COLO668 (cell line): ENCODE results near the gene PREP.
"Not testable (repeated sequence)": the region's sequence is repeated elsewhere in the genome, so short reads cannot be mapped to it uniquely, and the experiment has no call there.

Experiments
- DNase-seq: peaks from one replicate; lab custom pipeline; 2025; ENCODE audit not compliant: unreplicated experiment; lab: John Stamatoyannopoulos, UW

The PREP gene

DNA sequence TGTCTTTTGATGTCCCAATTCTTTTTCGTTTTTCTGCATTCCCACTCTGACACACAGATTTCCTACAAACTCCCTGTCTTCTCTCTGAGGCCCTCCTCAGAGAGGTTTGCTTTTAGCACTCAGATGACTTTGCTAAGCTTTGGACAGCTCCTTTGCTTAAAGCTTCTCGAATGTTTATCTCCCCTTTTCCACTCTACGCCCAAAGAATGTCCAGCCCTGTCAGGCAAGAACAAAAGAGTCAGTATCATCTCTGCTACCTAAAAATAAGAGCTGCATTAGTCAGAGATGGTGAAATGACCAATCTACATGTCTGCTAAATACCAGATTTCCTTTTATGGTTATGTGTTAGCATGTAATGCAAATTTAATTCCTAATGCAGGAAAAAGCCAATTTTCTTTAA, 56.8 kb downstream of the PREP start:
- no peak for DNase-seq

DNA sequence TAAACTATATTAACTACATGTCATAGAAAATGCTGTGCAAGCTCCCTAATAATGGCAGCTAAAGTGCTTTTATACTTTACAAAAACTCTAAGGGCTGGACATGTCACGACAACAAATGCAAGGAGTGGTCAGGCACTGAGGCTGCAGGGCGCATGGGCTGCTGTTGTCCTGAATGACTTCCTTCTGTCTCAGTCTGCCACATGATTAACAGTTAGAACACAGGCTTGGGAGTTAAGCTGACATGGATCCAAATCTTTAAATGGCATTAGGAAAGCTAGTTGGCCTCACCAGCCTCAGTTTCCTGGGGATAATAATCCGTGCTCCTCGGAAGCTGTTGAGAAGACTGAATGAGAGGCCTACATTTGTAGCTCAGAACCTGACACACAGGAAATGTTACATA, 57.4 kb downstream of the PREP start:
- DNase-seq, result no peak

DNA sequence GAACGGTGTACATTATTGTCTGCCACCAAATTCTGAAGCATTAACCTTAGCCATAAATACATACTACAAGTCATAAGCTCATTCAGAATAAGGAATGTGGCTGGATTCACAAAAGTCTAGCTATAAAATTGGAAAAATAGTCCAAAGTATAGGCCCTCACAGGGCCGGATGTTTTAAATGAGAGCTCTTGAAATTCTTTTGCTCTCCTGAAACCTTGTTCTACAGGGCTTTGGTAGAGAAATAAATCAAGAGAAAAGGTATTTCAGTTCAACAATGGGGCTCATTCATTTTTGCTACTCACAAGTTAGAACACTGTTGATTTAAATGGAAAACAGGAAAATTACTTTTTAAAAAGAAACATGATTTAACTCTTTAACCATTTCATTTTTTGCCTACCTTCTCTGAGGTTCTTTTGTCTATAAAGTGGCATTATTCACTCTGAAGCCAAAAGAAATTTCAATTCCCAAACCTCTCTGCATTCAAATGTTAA, 58.0 kb downstream of the PREP start:
- DNase-seq, result no peak

DNA sequence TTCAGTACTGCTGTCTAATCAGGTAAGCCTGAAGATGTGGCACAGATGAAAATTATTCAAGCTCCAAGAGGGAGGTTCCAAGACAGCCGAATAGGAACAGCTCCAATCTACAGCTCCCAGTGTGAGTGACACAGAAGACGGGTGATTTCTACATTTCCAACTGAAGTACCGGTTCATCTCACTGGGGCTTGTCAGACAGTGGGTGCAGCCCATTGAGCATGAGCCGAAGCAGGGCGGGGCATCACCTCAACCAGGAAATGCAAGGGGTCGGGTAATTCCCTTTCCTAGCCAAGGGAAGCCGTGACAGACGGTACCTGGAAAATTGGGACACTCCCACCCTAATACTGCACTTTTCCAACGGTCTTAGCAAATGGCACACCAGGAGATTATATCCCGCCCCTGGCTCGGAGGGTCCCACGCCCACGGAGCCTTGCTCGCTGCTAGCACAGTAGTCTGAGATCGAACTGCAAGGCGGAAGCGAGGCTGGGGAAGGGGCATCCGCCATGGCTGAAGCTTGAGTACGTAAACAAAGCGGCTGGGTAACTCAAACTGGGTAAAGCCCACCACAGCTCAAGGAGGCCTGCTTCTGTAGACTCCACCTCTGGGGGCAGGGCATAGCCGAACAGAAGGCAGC, 64.4 kb downstream of the PREP start:
- DNase-seq, result not testable (repeated sequence)

DNA sequence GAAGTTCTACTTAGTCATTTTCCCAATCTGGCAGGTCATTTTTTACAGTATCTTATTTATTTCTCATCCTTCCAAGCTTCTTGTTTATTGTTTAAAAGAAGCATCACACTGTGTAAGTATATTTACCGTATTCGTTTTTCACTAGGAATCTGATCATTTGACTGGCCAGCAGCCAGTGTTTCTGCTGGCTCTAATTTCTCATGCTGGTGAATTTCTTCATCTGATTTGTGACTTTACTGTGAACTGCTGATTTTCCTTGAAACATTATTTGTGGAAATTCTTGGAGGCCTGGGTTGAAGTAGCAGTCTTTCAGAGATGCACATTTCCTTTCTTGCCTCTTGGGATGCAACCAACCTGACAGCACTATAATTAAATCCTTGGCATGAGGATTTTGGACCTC, 65.9 kb downstream of the PREP start:
- DNase-seq, result no peak

DNA sequence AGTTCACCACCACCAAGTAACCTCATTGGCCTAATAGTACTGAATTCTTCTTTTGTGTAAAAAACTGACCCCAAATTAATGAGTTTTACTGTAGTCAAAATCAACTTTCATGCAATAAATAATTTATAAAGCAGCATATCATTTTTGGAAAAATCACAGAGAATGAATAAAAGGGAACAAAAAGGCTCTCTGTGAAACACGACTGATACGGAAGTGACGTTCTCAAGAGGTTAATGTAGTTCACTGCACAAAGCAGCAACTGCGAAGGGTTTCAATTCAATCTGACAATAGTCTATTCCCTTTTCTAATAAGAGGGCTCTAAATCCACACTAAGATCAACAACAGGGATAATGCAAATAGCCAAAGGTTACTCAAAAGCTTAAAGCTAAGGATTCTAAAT, 70.3 kb downstream of the PREP start:
- DNase-seq, result no peak

DNA sequence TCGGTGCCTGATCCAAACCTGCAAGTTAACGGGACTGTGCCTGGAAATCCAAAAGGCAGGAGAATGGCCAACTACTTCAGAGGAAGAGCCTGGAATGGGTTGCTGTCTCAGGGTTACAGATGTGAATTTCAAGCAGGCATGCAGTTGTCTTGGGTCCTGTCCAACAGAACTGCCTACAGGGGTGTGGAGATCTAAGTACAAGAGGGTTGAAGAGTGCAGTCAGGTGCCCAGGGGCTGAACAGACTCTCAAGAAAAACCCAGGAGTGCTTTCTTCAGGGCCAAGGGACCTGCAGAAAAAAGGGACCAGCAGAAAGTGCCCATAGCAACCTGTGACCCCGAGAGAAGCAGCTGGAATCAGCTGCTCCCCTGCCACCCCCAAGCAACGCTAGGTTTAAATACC, 71.0 kb downstream of the PREP start:
- no peak for DNase-seq

DNA sequence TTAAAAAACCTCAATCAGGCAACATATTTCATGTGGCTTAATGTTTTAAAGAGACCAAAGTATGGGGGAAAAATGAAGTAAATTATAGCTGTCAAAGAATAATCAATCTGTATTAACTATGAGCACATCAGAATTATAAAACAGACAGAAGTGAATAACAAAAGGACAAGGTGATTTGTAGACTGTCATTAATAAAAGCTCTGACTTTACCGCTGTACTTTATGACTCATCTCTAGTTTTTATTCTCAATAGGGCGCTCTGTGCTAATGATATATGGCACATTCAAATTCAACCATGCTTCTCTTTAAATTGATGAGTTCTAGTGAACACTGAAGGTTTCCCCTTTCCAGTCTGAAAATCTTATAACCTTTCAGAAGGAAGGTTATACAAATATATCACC, 72.0 kb downstream of the PREP start:
- DNase-seq, result no peak

DNA sequence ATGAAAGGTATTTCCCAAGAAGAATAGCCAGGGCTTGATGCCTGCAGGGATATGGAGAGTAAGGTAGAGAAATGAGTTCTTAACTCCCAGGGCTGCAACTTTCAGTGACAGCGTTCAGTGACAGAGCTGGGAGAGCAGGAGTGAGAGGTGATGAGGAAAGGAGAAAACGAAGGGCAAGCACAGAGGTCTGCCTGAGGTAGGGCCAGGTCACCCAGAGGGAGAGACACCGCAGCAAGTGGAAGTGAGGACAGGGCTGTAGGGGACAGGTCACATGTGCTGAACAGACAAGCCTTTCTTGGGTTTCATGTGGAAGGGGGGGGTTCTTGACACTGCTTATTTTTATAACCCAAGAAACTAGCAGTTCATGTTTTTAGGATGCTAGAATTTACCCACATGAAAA, 72.5 kb downstream of the PREP start:
- DNase-seq, result no peak

DNA sequence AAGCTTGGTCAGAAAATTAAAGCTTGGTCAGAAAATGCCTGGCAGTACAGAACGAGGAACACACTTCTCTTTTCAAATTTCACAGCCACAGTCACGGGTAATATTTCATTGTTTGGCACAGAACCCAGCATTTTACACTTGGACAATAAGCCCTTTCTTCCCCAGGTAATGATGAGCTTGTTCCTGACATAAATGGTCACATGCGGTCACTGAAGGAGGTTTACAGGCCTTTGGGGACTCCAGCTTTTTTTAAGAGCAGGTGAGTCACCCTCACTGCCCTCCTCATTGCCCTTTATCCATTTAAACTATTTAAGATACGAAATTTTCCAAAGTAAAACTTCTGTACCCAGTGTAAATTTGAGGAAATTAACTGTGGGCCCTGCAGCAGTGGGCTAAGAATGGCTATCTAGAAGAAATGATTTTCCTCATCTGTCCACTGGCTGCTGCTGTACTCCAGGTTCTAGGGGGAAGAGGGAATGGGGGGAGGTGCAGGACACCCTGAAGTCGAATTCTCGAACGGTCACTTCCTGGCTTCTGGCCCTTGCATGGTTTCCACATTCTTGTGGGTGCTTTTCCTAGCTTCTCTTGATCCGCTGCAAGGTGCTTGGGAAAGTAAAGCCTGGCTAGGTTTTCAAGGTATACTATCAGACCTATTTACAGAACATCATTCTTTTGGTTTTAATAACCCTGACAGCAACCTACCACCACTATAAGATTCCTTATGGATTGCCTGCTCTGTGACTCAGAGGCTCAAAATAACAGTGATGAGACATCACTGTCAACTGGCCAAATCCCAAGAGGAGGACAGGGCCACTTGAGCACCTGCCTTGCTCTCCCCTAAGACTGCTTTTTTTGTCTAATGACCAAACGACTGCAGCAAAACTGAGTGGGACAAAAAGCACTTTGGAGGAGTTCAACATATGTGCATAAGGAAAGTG, 75.8 kb downstream of the PREP start:
- DNase-seq, result peak; percentile 14

DNA sequence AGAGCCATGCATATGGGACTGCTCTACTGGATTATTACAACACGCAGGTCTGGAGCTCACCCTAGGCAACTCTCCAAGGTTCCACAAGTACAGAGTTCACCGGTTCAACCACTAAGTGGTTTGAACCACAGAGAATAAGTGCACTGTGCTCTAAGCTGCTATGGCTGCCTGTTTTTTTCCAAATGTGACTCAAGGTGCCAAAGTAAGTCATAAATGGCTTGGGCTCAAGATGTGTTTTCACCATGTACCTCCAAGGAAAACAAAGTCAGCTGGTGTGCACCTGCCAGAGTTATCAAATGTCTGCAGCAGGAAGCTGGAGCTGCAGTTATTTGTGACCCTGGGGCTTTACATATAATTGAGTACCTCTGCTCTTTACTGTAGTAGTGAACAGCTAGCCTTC, 76.7 kb downstream of the PREP start:
- DNase-seq, result peak; percentile 49

DNA sequence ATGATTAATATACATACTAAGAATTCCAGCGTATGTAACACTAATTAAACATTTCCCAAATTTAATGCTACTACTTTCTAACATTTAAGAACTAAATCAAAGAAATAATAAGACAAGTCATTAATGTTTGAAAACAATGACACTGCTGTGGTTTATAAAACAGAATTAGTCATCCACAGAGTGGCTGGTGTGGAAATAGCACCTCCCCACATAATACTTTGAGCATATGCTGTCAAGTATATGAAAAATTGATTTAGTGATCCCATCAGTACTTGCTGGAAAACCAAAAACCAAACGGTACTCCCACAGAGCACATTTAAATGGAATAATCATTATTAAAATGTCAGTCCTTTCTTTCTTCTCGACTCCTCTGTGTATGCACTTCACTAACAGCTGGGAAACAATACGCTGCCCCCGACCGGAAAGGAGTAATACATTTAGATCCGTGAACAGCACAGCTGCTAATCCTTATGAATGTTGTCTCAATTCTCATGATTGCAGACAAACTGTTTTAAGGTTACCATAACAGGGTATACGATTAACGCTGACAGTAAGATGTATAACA, 78.4 kb downstream of the PREP start:
- DNase-seq, result peak; percentile 1

DNA sequence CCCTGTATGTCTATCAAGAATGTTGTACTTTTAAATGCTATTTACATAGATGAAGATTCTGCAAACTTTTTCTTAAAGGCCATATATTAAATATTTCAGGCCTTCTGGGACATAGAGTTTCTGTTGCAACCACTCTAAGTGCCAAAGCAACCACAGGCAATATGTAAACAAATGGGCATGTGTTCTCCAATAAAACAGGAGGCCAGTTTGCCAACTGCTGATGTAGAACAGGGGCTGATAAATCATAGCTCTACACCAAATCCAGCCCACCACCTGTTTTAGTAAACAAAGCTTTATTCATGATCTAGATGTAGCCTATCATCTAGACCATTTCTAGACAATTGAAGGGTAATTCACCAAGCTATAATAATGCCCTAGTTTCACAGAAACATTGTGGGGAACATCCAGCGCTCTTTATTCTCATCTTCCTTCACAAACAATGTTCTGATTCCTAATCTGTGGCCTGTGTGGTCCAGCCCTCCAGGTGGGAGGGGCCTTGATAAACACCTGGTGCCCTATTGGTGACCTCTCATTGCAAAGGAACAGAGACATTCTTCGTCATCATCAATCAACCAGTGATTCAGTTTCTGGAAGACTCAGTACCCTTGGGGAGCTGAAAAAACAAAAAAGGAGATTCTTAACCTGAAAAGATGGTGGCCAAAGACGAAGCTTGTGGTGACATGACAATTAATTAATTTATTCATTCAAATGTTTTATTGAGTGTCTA, 80.2 kb downstream of the PREP start:
- peak; percentile 14 for DNase-seq

DNA sequence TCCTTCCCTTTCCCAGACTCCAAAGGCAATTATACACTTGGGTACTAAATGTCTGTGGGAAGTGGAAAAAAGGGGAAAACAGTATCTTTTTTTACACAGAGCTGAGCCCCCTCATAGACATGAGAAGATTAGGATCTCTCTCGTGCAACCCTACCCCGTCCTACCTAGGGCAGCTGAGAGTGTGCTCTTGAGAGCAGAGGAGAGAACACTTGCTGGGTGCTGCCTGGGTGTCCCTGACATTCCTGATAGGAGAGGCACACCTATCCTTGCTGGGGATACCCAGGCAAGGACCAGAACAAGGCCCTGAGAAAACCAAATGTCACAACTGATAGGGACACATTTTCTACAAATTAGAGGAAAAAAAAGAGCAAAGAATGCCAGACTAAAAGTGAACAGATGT, 81.2 kb downstream of the PREP start:
- no peak for DNase-seq

DNA sequence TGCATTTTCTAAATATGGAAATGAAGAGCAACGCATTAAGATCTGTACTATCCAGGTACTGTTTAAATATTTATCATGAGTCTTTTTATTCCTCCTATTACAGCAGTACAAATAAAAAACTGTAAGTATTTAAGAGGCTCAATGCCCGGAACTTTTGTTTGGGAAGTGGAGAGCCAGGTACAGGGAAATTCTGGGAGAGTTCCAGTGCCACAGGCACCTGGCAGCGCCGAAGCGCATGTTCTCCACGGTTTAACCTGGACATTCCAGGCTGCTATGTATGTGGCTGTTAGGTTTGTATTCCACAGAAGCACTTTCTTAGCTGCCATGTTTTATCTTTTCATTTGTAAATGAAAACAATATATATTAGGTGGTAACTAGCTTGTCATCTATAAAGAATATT, 81.7 kb downstream of the PREP start:
- DNase-seq, result peak; percentile 44

DNA sequence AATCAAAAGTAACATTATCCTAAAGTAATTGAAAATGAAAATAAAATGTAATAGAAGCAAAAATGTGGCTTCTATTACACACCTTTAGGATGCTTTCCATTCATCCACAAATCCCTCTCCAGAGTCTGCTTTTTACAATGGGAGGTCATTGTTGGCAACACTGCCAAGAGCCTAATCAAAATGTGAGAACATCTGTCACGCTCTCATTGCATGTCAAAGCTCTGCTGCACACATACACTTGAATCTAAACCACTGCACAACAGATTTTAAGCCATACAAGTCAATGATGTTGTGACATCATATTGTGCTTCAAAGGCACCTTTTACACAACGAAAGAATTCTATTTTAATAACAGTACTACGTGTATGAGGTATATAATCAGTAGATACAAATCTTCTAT, 82.1 kb downstream of the PREP start:
- peak; percentile 25 for DNase-seq

DNA sequence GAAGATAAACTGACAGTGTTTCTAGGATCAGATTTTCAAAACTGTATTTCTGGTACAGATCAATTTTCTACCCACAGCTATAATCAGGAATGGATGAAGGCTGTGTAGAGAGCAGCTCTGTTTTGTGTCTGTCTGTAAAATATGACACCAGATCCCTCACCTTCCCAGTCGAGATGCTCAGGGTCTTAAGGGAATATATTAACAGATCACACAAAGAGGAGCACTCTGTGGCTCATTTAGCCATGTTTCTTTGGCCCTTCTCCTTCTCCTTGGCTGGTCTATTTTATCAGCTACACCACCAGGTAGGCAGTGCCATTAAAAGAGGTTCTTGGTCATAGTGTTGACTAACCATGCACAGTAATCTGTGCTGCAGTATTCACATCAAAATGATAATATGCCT, 82.6 kb downstream of the PREP start:
- DNase-seq, result no peak

DNA sequence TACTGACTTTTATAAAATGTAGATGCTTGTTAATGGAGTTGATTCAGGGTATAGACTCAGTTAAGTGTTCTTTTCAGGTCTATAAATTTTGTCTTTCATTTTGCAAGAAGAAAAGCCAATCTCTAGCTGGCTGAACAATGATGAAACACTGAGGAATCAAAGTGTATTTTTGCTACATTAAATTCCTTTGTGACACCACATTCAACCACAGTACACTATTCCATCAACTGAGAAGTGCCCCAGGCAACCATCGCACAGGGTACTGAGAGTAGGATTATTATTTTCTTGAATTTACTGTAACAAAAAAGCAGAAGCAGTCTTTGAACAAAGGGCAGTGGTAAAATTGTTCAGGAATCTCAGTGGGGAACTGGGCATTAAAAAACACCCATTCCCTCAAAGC, 83.6 kb downstream of the PREP start:
- no peak for DNase-seq

DNA sequence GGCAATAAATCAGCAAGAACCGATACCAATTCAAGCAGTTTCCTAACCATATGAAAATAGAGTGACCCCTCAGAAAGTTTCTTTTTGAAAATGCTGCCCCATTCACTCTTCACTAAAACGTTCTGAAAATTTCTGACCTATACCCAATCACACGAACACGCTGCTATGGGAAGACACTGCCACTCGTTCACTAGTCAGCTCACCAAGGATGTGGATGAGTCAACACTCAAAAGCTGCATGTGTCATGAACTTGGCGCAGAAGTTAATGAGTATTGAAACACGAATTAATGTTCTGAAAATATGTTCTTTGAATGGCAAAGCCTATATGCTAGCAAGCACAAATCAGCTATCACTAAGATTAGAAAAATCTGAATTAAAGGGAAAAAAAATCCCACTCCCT, 84.2 kb downstream of the PREP start:
- DNase-seq, result no peak

DNA sequence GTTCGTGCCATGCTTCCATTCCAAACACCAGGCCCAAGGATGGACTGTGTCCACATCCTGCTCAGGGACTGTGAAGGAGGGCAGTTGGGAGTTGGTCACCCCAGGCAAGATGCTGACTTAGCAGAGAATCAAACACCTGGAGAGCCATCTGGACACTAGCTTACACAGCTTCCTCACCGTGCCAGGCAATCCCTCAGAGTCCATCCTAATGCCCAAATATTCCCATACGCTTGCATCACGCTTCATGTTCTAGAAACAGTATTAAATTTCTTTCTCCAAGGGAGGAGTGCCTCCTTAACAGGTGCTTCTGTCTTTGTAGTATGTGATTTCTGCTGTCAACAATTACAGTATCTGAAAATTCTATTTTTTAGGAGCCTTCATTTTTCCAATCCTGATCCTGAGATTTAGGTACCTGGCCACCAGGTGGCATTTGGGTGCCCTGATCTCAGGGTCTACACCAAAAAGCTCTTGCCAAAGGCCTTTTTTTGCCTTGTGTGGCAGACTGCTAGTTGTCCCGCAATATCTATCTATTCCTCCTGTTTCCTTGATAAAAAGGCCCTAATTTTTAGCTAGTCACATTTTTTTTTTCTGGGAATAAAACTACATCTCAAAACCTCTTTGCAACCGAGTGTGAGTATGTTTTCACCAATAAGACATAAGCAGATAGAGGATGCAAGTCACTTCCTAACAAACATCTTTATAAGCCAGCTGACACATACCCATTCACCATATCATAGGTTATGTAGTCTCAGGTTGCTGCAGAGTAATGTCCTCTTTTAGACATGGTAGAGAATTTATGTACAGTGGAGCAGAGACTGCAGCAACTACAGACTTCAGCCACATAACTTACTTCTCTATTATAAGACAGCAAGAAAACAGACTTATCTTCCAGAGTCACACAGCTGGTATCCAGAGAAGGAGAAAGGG, 85.0 kb downstream of the PREP start:
- DNase-seq, result peak; percentile 5
